Trophoblast cell (in vitro differentiated cells and primary cell): Measurements from ENCODE around the gene ISM1.

Source experiments
- DNase-seq, 2 donors: peaks; one replicate each; pipeline ENCODE4 v3.0.0-alpha.2; 2016
- H2AFZ ChIP-seq: 2 replicates; pipeline ENCODE4 v1.6.1; 2013; ENCODE audit warnings: low read length, moderate library complexity, mild to moderate bottlenecking; ENCODE audit not compliant: insufficient read depth, poor library complexity
- H2AK5ac ChIP-seq: 2 replicates; pipeline ENCODE4 v1.6.1; 2013; ENCODE audit warnings: mild to moderate bottlenecking, low read length
- H2BK120ac ChIP-seq: 2 replicates; pipeline ENCODE4 v1.6.1; 2013; ENCODE audit warnings: low read length, mild to moderate bottlenecking, moderate library complexity; ENCODE audit not compliant: insufficient read depth, poor library complexity
- H2BK12ac ChIP-seq: 2 replicates; pipeline ENCODE4 v1.6.1; 2013; ENCODE audit warnings: mild to moderate bottlenecking, low read length, moderate library complexity
- H2BK5ac ChIP-seq: 2 replicates; pipeline ENCODE4 v1.6.1; 2013; ENCODE audit warnings: low read length, low read depth, moderate library complexity, mild to moderate bottlenecking; ENCODE audit not compliant: poor library complexity
- H3K14ac ChIP-seq: 2 replicates; pipeline ENCODE4 v1.6.1; 2013; ENCODE audit warnings: mild to moderate bottlenecking, low read length
- H3K18ac ChIP-seq: 2 replicates; pipeline ENCODE4 v1.6.1; 2013; ENCODE audit warnings: mild to moderate bottlenecking, low read length
- H3K23ac ChIP-seq: 2 replicates; pipeline ENCODE4 v1.6.1; 2013; ENCODE audit warnings: low read length
- H3K27ac ChIP-seq: 2 replicates; pipeline ENCODE4 v1.5.1; 2013; ENCODE audit warnings: low read depth, mild to moderate bottlenecking, inconsistent platforms, low read length, moderate library complexity
- H3K27me3 ChIP-seq: 2 replicates; pipeline ENCODE4 v1.6.1; 2013; ENCODE audit warnings: inconsistent platforms, mild to moderate bottlenecking, low read length, moderate library complexity; ENCODE audit not compliant: insufficient read depth
- H3K36me3 ChIP-seq, 2 experiments: 1 replicate in 1 of 2; 2 replicates in 1 of 2; pipeline ENCODE4 v1.6.1; 2013; ENCODE audit warnings: low read length in 2 of 2, mild to moderate bottlenecking in 2 of 2, moderate library complexity in 1 of 2; ENCODE audit not compliant: insufficient read depth in 2 of 2, control insufficient read depth in 1 of 2
- H3K4ac ChIP-seq: 2 replicates; pipeline ENCODE4 v1.6.1; 2013; ENCODE audit warnings: low read depth, mild to moderate bottlenecking, low read length, moderate library complexity
- H3K4me1 ChIP-seq, 2 experiments: 1 replicate in 1 of 2; 2 replicates in 1 of 2; pipeline ENCODE4 v1.6.1; 2013; ENCODE audit warnings: low read length in 2 of 2, mild to moderate bottlenecking in 2 of 2, moderate library complexity in 1 of 2; ENCODE audit not compliant: insufficient read depth in 2 of 2, control insufficient read depth in 1 of 2
- H3K4me2 ChIP-seq: 2 replicates; pipeline ENCODE4 v1.6.1; 2013; ENCODE audit warnings: inconsistent platforms, mild to moderate bottlenecking, low read length, moderate library complexity
- H3K4me3 ChIP-seq: 2 replicates; pipeline ENCODE4 v1.5.1; 2013; ENCODE audit warnings: mild to moderate bottlenecking, low read depth, low read length, inconsistent platforms
- H3K79me1 ChIP-seq: one replicate; pipeline ENCODE4 v1.6.1; 2013; ENCODE audit warnings: low read length
- H3K79me2 ChIP-seq: 2 replicates; pipeline ENCODE4 v1.6.1; 2013; ENCODE audit warnings: low read length, mild to moderate bottlenecking; ENCODE audit not compliant: control insufficient read depth, insufficient read depth, poor library complexity
- H3K9ac ChIP-seq: 2 replicates; pipeline ENCODE4 v1.6.1; 2013; ENCODE audit warnings: mild to moderate bottlenecking, low read length
- H3K9me3 ChIP-seq: 2 replicates; pipeline ENCODE4 v1.6.1; 2013; ENCODE audit warnings: low read depth, mild to moderate bottlenecking, control low read depth, inconsistent platforms, low read length; ENCODE audit not compliant: insufficient read depth
- H4K12ac ChIP-seq: 2 replicates; pipeline ENCODE4 v1.6.1; 2013; ENCODE audit warnings: low read depth, mild to moderate bottlenecking, low read length, moderate library complexity
- H4K8ac ChIP-seq: 2 replicates; pipeline ENCODE4 v1.6.1; 2013; ENCODE audit warnings: low read depth, mild to moderate bottlenecking, low read length, moderate library complexity
- H4K91ac ChIP-seq: one replicate; pipeline ENCODE4 v1.6.1; 2013; ENCODE audit warnings: low read depth, mild to moderate bottlenecking, low read length, moderate library complexity
- WGBS: extraction: QIAGEN DNeasy Blood & Tissue Kit; methylation state at CpG from one replicate; pipeline ENCODE4 v1.1.7; 2013; ENCODE audit warnings: missing lambda C conversion rate; ENCODE audit not compliant: insufficient read length, insufficient coverage; ENCODE audit errors: extremely low coverage; 5-methylcytosine and 5-hydroxymethylcytosine counted together

Gene ISM1

GRCh38 chr20:13340088-13340487 lies 119.0 kb downstream of the ISM1 start:
- H3K4ac ChIP-seq = no peak overlapping the region
- no peak overlapping the region for H2BK5ac ChIP-seq
- H3K4me3 ChIP-seq = no peak overlapping the region
- no peaks in the 10 kb centered on the region for H3K9me3 ChIP-seq
- H3K4me1 ChIP-seq = peaks cover 9 to 12% of the 10 kb centered on the region in 2 experiments
- no peak overlapping the region for H2AFZ ChIP-seq
- H3K23ac ChIP-seq = no peak overlapping the region
- no peak overlapping the region for H3K14ac ChIP-seq
- no peak overlapping the region for H3K4me2 ChIP-seq
- no peak overlapping the region for H4K12ac ChIP-seq
- H4K8ac ChIP-seq = no peak overlapping the region
- no peak overlapping the region for H2AK5ac ChIP-seq
- H2BK12ac ChIP-seq = no peak overlapping the region
- peak; percentile 72 to 77 for DNase-seq
- H3K36me3 ChIP-seq = no peaks in the 10 kb centered on the region
- H3K18ac ChIP-seq = no peak overlapping the region
- WGBS = no CpG with 5 or more reads among the region's 2 CpGs
- no peak overlapping the region for H2BK120ac ChIP-seq
- H3K9ac ChIP-seq = no peak overlapping the region
- H3K79me2 ChIP-seq = no peaks in the 10 kb centered on the region
- no peaks in the 10 kb centered on the region for H3K27me3 ChIP-seq
- H4K91ac ChIP-seq = no peak overlapping the region
- H3K79me1 ChIP-seq = peaks cover 3% of the 10 kb centered on the region
- H3K27ac ChIP-seq = no peak overlapping the region

DNA sequence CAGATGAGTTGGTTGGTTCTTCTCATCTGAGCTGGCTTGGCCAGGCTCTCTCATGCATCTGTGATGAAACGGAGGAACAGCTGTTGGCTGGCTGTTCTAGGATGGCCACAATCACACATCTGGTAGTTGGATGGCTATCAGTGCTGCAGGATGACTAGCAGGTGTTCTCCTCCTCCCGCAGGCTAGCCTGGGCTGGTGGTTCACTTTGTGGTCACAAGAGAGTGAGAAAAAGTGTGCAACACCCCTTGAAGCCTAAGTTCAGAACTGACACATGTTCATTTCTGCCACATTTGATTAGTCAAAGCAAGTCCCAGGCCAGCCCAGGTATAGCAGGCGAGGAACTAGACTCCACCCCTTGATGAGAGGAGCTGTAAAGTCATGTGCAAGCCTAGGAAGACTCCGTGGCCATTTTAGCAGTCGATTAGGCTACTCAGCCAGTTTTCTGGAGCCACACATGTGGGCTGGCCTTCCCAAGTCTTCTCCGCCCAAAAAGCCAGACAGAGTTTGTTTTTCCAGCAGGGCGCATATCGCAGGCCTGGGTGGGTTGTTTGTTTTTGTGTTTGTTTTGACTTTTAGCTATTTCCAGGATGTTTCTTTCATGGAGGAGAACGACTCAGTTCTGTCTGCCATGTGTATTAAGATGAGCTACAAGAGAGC lies 120.8 kb downstream of the ISM1 start:
- no peaks in the 10 kb centered on the region for H3K27me3 ChIP-seq
- no peaks in the 10 kb centered on the region for H3K9me3 ChIP-seq
- no peak overlapping the region for H3K4me2 ChIP-seq
- no peak overlapping the region for H3K18ac ChIP-seq
- H4K91ac ChIP-seq = no peak overlapping the region
- H3K23ac ChIP-seq = no peak overlapping the region
- H3K4me1 ChIP-seq = peaks cover 9 to 12% of the 10 kb centered on the region in 2 experiments
- no peak overlapping the region for H2AK5ac ChIP-seq
- peaks cover 3% of the 10 kb centered on the region for H3K79me1 ChIP-seq
- DNase-seq = peak; percentile 38 to 75
- WGBS = no CpG with 5 or more reads among the region's 9 CpGs
- H2BK5ac ChIP-seq = no peak overlapping the region
- no peak overlapping the region for H3K4me3 ChIP-seq
- H2AFZ ChIP-seq = no peak overlapping the region
- H3K79me2 ChIP-seq = no peaks in the 10 kb centered on the region
- no peak overlapping the region for H3K4ac ChIP-seq
- no peaks in the 10 kb centered on the region for H3K36me3 ChIP-seq
- H4K12ac ChIP-seq = no peak overlapping the region
- H4K8ac ChIP-seq = no peak overlapping the region
- no peak overlapping the region for H2BK120ac ChIP-seq
- no peak overlapping the region for H3K27ac ChIP-seq
- H3K9ac ChIP-seq = no peak overlapping the region
- H2BK12ac ChIP-seq = no peak overlapping the region
- no peak overlapping the region for H3K14ac ChIP-seq

DNA sequence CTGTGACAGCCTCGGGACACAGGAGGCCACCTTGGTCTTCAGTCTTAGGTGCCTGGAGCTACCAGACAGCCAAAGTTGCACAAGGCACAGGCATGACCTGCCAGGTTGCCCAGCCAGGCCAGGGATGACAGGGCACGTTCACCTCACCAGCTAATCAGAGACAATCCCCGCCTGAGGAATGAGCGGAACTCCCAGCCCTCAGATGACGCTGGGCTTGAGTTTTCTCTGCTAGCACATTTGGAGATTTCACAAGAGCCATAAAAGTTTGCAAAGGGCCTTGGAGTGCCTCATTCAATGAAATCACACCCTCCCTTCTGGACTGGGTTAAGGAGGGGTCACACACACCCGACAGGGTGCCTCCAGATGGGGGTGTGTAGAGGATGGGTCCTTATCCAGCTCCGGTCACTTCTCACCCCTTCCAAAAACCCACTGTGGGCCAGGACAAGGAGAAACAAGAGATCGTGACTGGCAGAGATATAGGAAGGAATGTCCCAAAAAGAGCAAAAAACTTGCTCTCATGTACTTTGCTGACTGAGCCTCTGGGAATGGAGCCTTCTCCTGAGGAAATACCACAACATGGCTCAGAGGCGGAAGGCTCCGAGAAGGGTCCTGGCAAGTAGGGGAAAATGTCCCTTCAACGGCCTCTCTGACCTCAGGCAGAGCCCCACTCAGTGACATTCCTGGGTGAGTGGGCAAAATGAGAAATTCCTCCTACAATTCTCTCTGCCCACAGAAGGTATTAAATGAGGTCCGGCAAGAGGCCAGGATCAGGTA lies 121.6 kb downstream of the ISM1 start:
- Histone ChIP-seq H3K27me3 (no peaks in the 10 kb centered on the region), H3K4ac (no peak overlapping the region), H3K9me3 (no peaks in the 10 kb centered on the region), H3K4me1 (peaks cover 9 to 12% of the 10 kb centered on the region in 2 experiments), H3K14ac (no peak overlapping the region), H4K12ac (no peak overlapping the region), H3K79me1 (no peaks in the 10 kb centered on the region), H2BK120ac (peak overlapping the region; percentile 44), H2BK5ac (no peak overlapping the region), H2AFZ (no peak overlapping the region), H4K91ac (no peak overlapping the region), H3K4me3 (no peak overlapping the region), H3K23ac (no peak overlapping the region), H4K8ac (no peak overlapping the region), H3K4me2 (no peak overlapping the region), H2BK12ac (no peak overlapping the region), H3K9ac (no peak overlapping the region), H3K79me2 (no peaks in the 10 kb centered on the region), H3K27ac (no peak overlapping the region), H3K18ac (no peak overlapping the region), H3K36me3 (no peaks in the 10 kb centered on the region), H2AK5ac (no peak overlapping the region)
- peak; percentile 98 for DNase-seq
- no CpG with 5 or more reads among the region's 12 CpGs for WGBS

DNA sequence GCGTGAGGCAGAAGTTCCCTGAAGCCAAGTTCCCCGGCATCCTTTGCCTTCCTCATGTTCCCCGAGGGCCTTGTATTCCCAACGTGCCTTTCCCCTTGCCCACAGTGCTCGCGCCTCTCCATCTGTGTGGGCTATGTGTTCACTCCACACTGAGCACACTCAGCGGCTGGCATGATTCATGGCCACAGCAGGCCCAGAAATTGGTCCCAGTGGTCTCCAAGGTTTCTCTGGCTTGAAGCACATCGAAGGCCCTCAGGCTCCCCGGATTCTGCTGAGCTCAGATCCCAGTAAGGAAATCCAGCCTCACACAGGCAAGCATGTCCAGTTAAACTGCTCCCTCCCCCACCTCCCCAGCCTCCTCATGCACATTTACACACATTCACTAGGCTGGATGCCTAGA lies 123.6 kb downstream of the ISM1 start:
- H3K9me3 ChIP-seq = no peaks in the 10 kb centered on the region
- H3K36me3 ChIP-seq = no peaks in the 10 kb centered on the region
- H3K27me3 ChIP-seq = no peaks in the 10 kb centered on the region
- peak; percentile 59 for DNase-seq
- H2AK5ac ChIP-seq = no peak overlapping the region
- H3K79me1 ChIP-seq = no peaks in the 10 kb centered on the region
- H3K27ac ChIP-seq = no peak overlapping the region
- no peak overlapping the region for H2BK12ac ChIP-seq
- no peak overlapping the region for H3K4me2 ChIP-seq
- peaks cover 9 to 12% of the 10 kb centered on the region in 2 experiments for H3K4me1 ChIP-seq
- H3K79me2 ChIP-seq = no peaks in the 10 kb centered on the region
- H3K14ac ChIP-seq = no peak overlapping the region
- H2BK120ac ChIP-seq = no peak overlapping the region
- H3K4me3 ChIP-seq = peak overlapping the region; percentile 44
- no CpG with 5 or more reads among the region's 9 CpGs for WGBS
- no peak overlapping the region for H4K8ac ChIP-seq
- no peak overlapping the region for H4K12ac ChIP-seq
- no peak overlapping the region for H2AFZ ChIP-seq
- no peak overlapping the region for H3K23ac ChIP-seq
- H3K4ac ChIP-seq = no peak overlapping the region
- H3K9ac ChIP-seq = no peak overlapping the region
- no peak overlapping the region for H2BK5ac ChIP-seq
- no peak overlapping the region for H4K91ac ChIP-seq
- H3K18ac ChIP-seq = no peak overlapping the region
